ENCODE measurements around the gene TTC22.

Gene TTC22

GRCh38 chr1:54812801-54813484 is 11.8 kb upstream of the TTC22 start:
- DNase-seq (ENCODE audit: low read depth): no peak
- no peak overlapping the region for H3K4me3 ChIP-seq (ENCODE audit: low read length)
- TF ChIP-seq CTCF (conservative IDR thresholded peaks at IDR 0.05; ENCODE audit: low read length): no peak

GRCh38 chr1:54811739-54812655 is 10.9 kb upstream of the TTC22 start:
- no peak for DNase-seq (ENCODE audit: low read depth)
- TF ChIP-seq CTCF (conservative IDR thresholded peaks at IDR 0.05; ENCODE audit: low read length): no peak
- H3K4me3 ChIP-seq (ENCODE audit: low read length): no peak overlapping the region

- H3K4me3 ChIP-seq (ENCODE audit: low read length): no peak overlapping the region
- no peak for TF ChIP-seq CTCF (conservative IDR thresholded peaks at IDR 0.05; ENCODE audit: low read length)
- no peak for DNase-seq (ENCODE audit: low read depth)
These were observed 9.9 kb upstream of the TTC22 start for GRCh38 chr1:54811066-54811465.

GRCh38 chr1:54810153-54810942 is 9.2 kb upstream of the TTC22 start:
- DNase-seq (ENCODE audit: low read depth): peak; percentile 35
- H3K4me3 ChIP-seq (ENCODE audit: low read length): no peak overlapping the region
- TF ChIP-seq CTCF (conservative IDR thresholded peaks at IDR 0.05; ENCODE audit: low read length): peak; percentile 91

- no peak overlapping the region for H3K4me3 ChIP-seq (ENCODE audit: low read length)
- DNase-seq (ENCODE audit: low read depth): no peak
- TF ChIP-seq CTCF (conservative IDR thresholded peaks at IDR 0.05; ENCODE audit: low read length): no peak
These were observed 8.5 kb upstream of the TTC22 start for GRCh38 chr1:54809496-54810074.

GRCh38 chr1:54808443-54809207 is 7.5 kb upstream of the TTC22 start:
- peak; percentile 32; the same call in 1 of the 2 replicates for TF ChIP-seq CTCF (conservative IDR thresholded peaks at IDR 0.05; ENCODE audit: low read length)
- no peak for DNase-seq (ENCODE audit: low read depth)
- H3K4me3 ChIP-seq (ENCODE audit: low read length): no peak overlapping the region
